Activated B cell treated with CpG ODN at 0.5 μM for 24 hours (primary cell): ENCODE results near the gene CPLX4. TPM values are rescaled to one million over a fixed set of nuclear protein-coding genes. Genes with fewer than 3 reads are reported as not detected.

Experiments
- ATAC-seq: fragments of 200-7000 bp; cut with Tn5 transposase; one replicate; pipeline ENCODE4 v1.10.0; 2021; ENCODE audit warnings: low read depth, mild to moderate bottlenecking, moderate library complexity
- CTCF ChIA-PET: fragments of 350-600 bp; sonication (Branson Sonifier 250); formaldehyde crosslinking; loops from one replicate; lab custom pipeline; 2021; ENCODE audit warnings: antibody characterized with exemption; lab: Charles Lee
- POLR2A ChIA-PET: fragments of 350-600 bp; sonication (Branson Sonifier 250); formaldehyde crosslinking; loops from one replicate; lab custom pipeline; 2021; ENCODE audit warnings: antibody characterized with exemption; lab: Charles Lee
- DNase-seq: peaks from one replicate; pipeline ENCODE4 v3.0.0; 2022
- H3K27ac Mint-ChIP-seq: one replicate; pipeline ENCODE4 v1.8.0; 2020; ENCODE audit warnings: mixed read lengths
- H3K27me3 Mint-ChIP-seq: one replicate; pipeline ENCODE4 v1.8.0; 2021; ENCODE audit warnings: mixed read lengths
- H3K36me3 Mint-ChIP-seq: one replicate; pipeline ENCODE4 v1.8.0; 2021; ENCODE audit warnings: low read depth, mixed read lengths
- H3K4me1 Mint-ChIP-seq: one replicate; pipeline ENCODE4 v1.8.0; 2021; ENCODE audit warnings: mixed read lengths
- H3K4me3 Mint-ChIP-seq: one replicate; pipeline ENCODE4 v1.8.0; 2020; ENCODE audit warnings: mild to moderate bottlenecking, mixed read lengths
- H3K9me3 Mint-ChIP-seq: one replicate; pipeline ENCODE4 v1.8.0; 2020; ENCODE audit warnings: mixed read lengths
- CTCF ChIP-seq: fragments of 200-600 bp; IDR thresholded peaks from one replicate; pipeline ENCODE4 v1.8.0; 2022; ENCODE audit warnings: antibody characterized with exemption, mild to moderate bottlenecking
- intact Hi-C: fragments of 100-400 bp; cut with micrococcal nuclease; formaldehyde crosslinking; loops from one replicate; pipeline ENCODE4 v1.15.1; 2024
- total RNA-seq: library from RNA; stranded (reverse); gene quantifications from 2 replicates; pipeline ENCODE4 v1.2.3, GENCODE V29; 2022

CPLX4 gene
- total RNA-seq, 1 donor from 2014 or later: not detected

DNA sequence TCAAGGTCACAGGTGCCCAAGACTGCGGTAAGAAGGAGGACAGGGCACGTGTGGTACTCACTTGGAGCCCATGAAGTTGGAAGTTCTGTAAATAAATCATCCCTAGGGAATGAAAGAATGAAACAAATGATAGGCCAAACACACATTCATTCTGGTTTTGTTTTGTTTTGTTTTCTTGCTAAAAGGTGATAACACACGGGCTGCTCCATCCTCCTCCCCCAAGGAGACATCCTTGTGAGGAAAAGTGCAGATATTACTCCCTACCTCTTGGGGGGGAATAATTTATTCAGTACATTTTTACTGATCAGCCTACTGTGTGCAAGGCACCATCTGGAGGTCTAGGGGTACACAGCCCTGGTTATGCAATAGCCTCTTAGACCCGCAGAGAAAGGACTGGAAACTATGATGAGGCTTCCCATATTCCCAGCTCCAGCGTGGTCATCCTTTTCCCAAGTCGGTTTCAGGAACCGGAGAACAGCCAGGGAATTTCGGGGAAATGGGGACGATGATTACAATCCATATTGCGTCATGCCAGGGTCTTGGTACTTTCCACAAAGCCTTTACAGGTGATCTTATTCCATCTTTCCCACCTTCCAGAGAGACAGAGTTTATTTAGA lies 51.5 kb downstream of the CPLX4 start:
- Mint-ChIP-seq H3K36me3 (no peaks in the 10 kb centered on the region), H3K4me3 (no peak overlapping the region), H3K27ac (no peak overlapping the region), H3K4me1 (peaks cover 41% of the 10 kb centered on the region), H3K9me3 (peaks cover 6% of the 10 kb centered on the region), H3K27me3 (peaks cover 73% of the 10 kb centered on the region)
- TF ChIP-seq CTCF: no peak
- ChIA-PET POLR2A (no interaction called here), CTCF (no interaction called here)
- DNase-seq (no peak), ATAC-seq (no peak)
- intact Hi-C loops: loop anchor here (5.0 kb wide), 2 partner anchors 90 to 185 kb away; partner anchors contain the start of gene LMAN1

DNA sequence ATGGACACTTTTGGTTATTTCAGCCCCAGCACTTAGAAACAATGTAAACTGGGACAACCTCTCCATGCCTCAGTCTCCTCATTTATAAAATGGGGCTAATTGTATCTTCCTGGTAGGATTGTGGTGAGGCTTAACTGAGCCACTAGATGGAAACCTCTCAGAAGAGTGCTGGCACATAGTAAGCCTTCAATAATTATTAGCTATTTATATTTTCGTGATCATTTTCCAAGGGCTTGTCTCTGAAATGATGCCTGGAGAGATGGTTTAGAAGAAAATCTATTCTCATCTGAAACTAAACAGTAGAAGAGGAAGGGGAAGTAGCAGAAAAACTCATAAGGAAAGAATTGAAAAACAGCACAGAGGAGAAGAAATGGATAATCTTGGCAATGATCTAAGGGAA lies 52.0 kb downstream of the CPLX4 start:
- CTCF ChIA-PET: no interaction called here
- H3K27ac Mint-ChIP-seq: no peak overlapping the region
- peaks cover 39% of the 10 kb centered on the region for H3K4me1 Mint-ChIP-seq
- no peak for TF ChIP-seq CTCF
- H3K4me3 Mint-ChIP-seq: no peak overlapping the region
- POLR2A ChIA-PET: no interaction called here
- no peak for ATAC-seq
- intact Hi-C loops: loop anchor here (5.0 kb wide), 2 partner anchors 91 to 184 kb away; partner anchors contain the start of gene LMAN1
- H3K9me3 Mint-ChIP-seq: peaks cover 6% of the 10 kb centered on the region
- DNase-seq: no peak
- peaks cover 72% of the 10 kb centered on the region for H3K27me3 Mint-ChIP-seq
- no peaks in the 10 kb centered on the region for H3K36me3 Mint-ChIP-seq

DNA sequence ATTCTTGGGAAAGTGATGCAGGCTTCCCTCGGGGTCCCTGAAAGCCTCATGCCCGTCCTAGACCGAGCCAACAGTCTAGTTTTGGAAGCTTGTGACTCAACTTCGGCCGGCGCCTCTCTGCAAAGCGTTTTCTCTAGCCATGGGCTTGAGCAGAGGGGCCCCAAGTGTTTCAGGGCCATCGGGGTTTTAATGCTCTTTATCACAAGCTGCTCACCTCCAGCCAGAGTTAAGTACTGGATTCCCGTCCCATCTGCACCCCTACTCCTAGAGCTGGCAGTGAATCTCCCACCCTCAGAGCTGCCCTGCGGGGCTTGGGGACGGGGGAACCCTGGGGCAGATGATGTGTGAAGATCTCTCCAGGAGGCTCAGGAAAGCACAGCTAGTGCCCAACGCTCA lies 52.5 kb downstream of the CPLX4 start:
- ChIA-PET POLR2A (no interaction called here), CTCF (no interaction called here)
- intact Hi-C loops: loop anchor here (5.0 kb wide), 2 partner anchors 91 to 184 kb away; partner anchors contain the start of gene LMAN1
- peaks cover 67% of the 10 kb centered on the region for H3K27me3 Mint-ChIP-seq
- DNase-seq (no peak), ATAC-seq (no peak)
- H3K4me3 Mint-ChIP-seq: no peak overlapping the region
- TF ChIP-seq CTCF: no peak
- no peak overlapping the region for H3K27ac Mint-ChIP-seq
- peaks cover 6% of the 10 kb centered on the region for H3K9me3 Mint-ChIP-seq
- peaks cover 39% of the 10 kb centered on the region for H3K4me1 Mint-ChIP-seq
- no peaks in the 10 kb centered on the region for H3K36me3 Mint-ChIP-seq

DNA sequence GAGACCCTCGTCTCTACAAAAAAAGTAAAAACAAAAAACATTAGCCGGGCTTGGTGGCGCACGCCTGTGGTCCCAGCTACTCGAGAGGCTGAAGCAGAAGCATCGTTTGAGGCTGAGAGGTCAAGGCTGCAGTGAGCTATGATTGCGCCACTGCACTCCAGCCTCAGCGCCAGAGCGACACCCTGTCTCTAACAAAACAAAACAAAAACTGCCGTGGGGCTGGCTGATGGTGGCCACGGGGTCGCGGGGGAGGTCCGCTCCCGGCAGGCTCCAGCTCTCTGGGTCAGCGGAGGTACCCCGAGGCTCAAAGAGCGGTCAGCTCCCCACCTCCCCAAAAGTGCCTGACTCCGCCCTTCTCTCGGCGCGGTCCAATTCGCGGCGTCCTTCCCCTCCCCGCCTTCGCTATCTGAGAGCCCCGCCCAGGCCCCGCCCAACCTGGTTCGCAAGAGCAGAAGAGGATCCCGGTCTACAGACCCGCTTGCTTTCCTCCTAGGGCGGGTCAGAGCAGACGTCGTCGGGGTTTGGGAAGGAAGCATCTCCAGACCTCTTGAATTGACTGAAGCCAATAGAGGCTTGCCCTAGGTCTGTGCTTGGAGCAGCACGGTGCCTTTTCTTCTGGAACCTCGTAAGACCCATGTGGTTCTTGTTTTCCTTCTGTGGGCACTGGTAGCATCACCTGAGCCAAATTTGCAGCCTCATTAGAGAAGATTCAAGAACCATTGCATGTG lies 53.0 kb downstream of the CPLX4 start:
- Mint-ChIP-seq H3K27ac (no peak overlapping the region), H3K36me3 (no peaks in the 10 kb centered on the region), H3K4me3 (peak overlapping the region; percentile 73), H3K27me3 (peaks cover 66% of the 10 kb centered on the region), H3K4me1 (peaks cover 39% of the 10 kb centered on the region), H3K9me3 (peaks cover 6% of the 10 kb centered on the region)
- DNase-seq: no peak
- ChIA-PET POLR2A (no interaction called here), CTCF (no interaction called here)
- intact Hi-C loops: loop anchor here (5.0 kb wide), 2 partner anchors 92 to 183 kb away; partner anchors contain the start of gene LMAN1
- ATAC-seq: peak; percentile 68
- TF ChIP-seq CTCF: no peak

DNA sequence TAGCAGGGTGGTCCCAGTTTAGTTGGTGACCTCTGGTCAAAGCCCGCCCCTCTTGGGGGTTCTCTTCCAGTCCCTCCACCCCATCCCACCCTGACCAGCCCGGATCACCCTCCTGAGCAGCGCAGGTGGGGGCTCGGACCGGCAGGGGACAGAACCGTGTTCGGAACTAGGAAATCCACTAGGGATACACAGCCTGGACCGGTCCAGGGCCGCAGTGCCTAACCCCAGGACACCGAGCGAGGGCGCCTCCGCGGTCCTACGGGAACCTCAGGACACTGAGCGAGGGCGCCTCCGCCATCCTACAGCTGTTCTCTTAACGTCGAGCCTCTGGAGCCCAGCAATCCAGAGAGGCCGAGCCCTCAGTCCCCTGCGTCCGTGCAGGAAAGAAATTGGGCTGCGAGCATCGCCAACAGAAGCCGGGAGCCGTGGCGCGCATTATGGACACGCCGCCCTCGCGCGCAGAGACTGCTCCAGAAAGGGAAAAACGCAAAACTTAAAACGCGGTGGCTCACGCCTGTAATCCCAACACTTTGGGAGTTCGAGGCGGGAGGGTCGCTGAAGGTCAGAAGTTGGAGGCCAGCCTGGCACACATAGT lies 53.7 kb downstream of the CPLX4 start:
- no peaks in the 10 kb centered on the region for H3K36me3 Mint-ChIP-seq

More for the DNA sequence above, 53.7 kb downstream of the CPLX4 start:
- Mint-ChIP-seq H3K9me3 (peaks cover 6% of the 10 kb centered on the region), H3K4me3 (peak overlapping the region; percentile 73), H3K27ac (no peak overlapping the region), H3K27me3 (peaks cover 64% of the 10 kb centered on the region), H3K4me1 (peaks cover 38% of the 10 kb centered on the region)
- CTCF ChIA-PET: no interaction called here
- TF ChIP-seq CTCF: no peak
- DNase-seq (no peak), ATAC-seq (no peak)
- intact Hi-C loops: loop anchor here (5.0 kb wide), 2 partner anchors 93 to 182 kb away; partner anchors contain the start of gene LMAN1
- POLR2A ChIA-PET: no interaction called here
